H1 (cell line): Measurements from ENCODE around the gene MXI1. TPM values are rescaled to one million over a fixed set of nuclear protein-coding genes. Genes with fewer than 3 reads are reported as not detected.

ENCODE experiments used
- CHD7 ChIP-seq: fragments of 300-600 bp; sonication (generic); IDR thresholded peaks from 2 replicates; pipeline ENCODE4 v1.7.1; 2012; ENCODE audit warnings: low read length, moderate library complexity, mild to moderate bottlenecking, inconsistent platforms; ENCODE audit not compliant: insufficient replicate concordance
- EP300 ChIP-seq, 2 experiments: IDR thresholded peaks; 1 replicate in 1 of 2; 2 replicates in 1 of 2; pipeline ENCODE4 v1.6.1; 2011 to 2012; ENCODE audit warnings: low read depth in 2 of 2, low read length in 2 of 2, mild to moderate bottlenecking in 2 of 2, borderline replicate concordance in 1 of 2, inconsistent platforms in 1 of 2, moderate library complexity in 1 of 2
- JUN ChIP-seq: IDR thresholded peaks from 2 replicates; pipeline ENCODE4 v1.6.1; 2011; ENCODE audit warnings: low read depth, mild to moderate bottlenecking, improper control_type of control experiment, low read length
- NRF1 ChIP-seq: IDR thresholded peaks from 2 replicates; pipeline ENCODE4 v1.6.1; 2011; ENCODE audit warnings: mild to moderate bottlenecking, low read depth, low read length, improper control_type of control experiment
- RAD21 ChIP-seq, 2 experiments: IDR thresholded peaks in 1 of 2; conservative IDR thresholded peaks in 1 of 2; 2 replicates each; pipeline ENCODE4 v1.6.1; 2011; ENCODE audit warnings: low read depth in 2 of 2, low read length in 2 of 2, improper control_type of control experiment in 1 of 2, inconsistent platforms in 1 of 2, mild to moderate bottlenecking in 1 of 2, moderate library complexity in 1 of 2
- RNF2 ChIP-seq: fragments of 200-900, 300-1000 bp; sonication (generic); IDR thresholded peaks from 2 replicates; pipeline ENCODE4 v1.7.1; 2016; ENCODE audit warnings: borderline replicate concordance, low read depth, mild to moderate bottlenecking, antibody characterized with exemption, low read length; ENCODE audit not compliant: poor library complexity, severe bottlenecking; ENCODE audit errors: missing control alignments
- SRF ChIP-seq: IDR thresholded peaks from 2 replicates; pipeline ENCODE4 v1.6.1; 2011; ENCODE audit warnings: mild to moderate bottlenecking, low read depth, low read length, moderate library complexity
- polyA plus RNA-seq, 7 experiments: library from polyadenylated mRNA; depleted of rRNA in 3 of 7; stranded (reverse) in 5 of 7; unstranded in 2 of 7; fragments of >200 nt in 5 of 7; fragments of 200-250 nt in 2 of 7; gene quantifications; 1 replicate in 5 of 7; 2 replicates in 1 of 7; 4 replicates in 1 of 7; pipeline versions ENCODE4 v1.2.1 to v1.2.3, GENCODE V29; 2011 to 2013; ENCODE audit warnings: missing spikeins in 2 of 7, mixed read lengths in 2 of 7
- total RNA-seq: library from RNA; stranded (reverse); fragmentation: NEBNext Ultra II Directional; extraction: Animal tissue kit (Norgen Biotek cat#: 25700); gene quantifications from 2 replicates; pipeline ENCODE4 v1.2.1, GENCODE V29; 2021

Gene MXI1
- total and polyA plus RNA-seq, 2 of the 8 experiments (the other 6 are each of a cell fraction or from before 2014, with no cell fraction given) = 5.7 to 8.8 TPM

- TF ChIP-seq CHD7 (no peak), JUN (no peak), RAD21 (IDR thresholded peaks at IDR 0.05 in 1 of 2, conservative IDR thresholded peaks at IDR 0.05 in 1 of 2; ENCODE audit: low read depth in 2 of 2, low read length in 2 of 2) (no peak), EP300 (IDR thresholded peaks at IDR 0.05; ENCODE audit: borderline replicate concordance in 1 of 2, low read depth in 2 of 2, low read length in 2 of 2) (no peak), NRF1 (no peak), RNF2 (no peak), SRF (no peak)
Observed at GRCh38 chr10:110176141-110177030, 31.0 kb upstream of the MXI1 start (continued).
